Measurements from ENCODE around the gene MED29.

DNA sequence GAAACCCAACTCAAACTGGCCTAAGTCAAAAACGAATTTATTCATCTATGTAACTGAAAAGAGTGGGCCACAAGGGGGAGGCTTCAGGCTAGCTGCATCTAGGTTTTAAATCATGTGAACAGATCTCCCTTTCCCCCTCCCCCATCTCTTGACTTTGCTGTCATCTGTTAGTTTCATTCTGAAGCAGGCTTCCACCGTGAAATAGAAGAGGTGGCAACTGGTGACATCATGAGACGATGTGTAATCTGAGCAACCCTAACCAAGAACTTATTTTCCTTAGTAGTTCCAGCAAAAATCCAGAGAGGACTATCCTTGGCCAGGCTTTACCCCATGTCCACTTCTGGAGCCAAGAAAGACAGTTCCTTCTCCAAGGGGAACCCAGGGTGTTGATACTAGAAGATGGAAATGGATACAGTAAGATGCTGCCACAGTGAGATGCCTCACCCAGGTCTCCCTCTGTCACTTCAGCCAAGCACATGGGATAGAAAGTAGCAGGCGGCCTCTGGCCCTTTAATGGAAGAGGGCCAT, 39.6 kb upstream of the MED29 start:
- TF ChIP-seq, protein P1, sequence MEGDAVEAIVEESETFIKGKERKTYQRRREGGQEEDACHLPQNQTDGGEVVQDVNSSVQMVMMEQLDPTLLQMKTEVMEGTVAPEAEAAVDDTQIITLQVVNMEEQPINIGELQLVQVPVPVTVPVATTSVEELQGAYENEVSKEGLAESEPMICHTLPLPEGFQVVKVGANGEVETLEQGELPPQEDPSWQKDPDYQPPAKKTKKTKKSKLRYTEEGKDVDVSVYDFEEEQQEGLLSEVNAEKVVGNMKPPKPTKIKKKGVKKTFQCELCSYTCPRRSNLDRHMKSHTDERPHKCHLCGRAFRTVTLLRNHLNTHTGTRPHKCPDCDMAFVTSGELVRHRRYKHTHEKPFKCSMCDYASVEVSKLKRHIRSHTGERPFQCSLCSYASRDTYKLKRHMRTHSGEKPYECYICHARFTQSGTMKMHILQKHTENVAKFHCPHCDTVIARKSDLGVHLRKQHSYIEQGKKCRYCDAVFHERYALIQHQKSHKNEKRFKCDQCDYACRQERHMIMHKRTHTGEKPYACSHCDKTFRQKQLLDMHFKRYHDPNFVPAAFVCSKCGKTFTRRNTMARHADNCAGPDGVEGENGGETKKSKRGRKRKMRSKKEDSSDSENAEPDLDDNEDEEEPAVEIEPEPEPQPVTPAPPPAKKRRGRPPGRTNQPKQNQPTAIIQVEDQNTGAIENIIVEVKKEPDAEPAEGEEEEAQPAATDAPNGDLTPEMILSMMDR (conservative IDR thresholded peaks at IDR 0.05; ENCODE audit: low read depth in 2 of 2), result no peak
- TF ChIP-seq JUNB (IDR thresholded peaks at IDR 0.05; ENCODE audit: unreplicated experiment), result no peak
- TF ChIP-seq EZH2phosphoT487 (IDR thresholded peaks at IDR 0.05; ENCODE audit: unreplicated experiment), result no peak
- no peak for TF ChIP-seq REST (IDR thresholded peaks at IDR 0.05; ENCODE audit: unreplicated experiment)
- TF ChIP-seq POLR2AphosphoS5 (IDR thresholded peaks at IDR 0.05; ENCODE audit: low read depth), result no peak
- TF ChIP-seq, protein P2, sequence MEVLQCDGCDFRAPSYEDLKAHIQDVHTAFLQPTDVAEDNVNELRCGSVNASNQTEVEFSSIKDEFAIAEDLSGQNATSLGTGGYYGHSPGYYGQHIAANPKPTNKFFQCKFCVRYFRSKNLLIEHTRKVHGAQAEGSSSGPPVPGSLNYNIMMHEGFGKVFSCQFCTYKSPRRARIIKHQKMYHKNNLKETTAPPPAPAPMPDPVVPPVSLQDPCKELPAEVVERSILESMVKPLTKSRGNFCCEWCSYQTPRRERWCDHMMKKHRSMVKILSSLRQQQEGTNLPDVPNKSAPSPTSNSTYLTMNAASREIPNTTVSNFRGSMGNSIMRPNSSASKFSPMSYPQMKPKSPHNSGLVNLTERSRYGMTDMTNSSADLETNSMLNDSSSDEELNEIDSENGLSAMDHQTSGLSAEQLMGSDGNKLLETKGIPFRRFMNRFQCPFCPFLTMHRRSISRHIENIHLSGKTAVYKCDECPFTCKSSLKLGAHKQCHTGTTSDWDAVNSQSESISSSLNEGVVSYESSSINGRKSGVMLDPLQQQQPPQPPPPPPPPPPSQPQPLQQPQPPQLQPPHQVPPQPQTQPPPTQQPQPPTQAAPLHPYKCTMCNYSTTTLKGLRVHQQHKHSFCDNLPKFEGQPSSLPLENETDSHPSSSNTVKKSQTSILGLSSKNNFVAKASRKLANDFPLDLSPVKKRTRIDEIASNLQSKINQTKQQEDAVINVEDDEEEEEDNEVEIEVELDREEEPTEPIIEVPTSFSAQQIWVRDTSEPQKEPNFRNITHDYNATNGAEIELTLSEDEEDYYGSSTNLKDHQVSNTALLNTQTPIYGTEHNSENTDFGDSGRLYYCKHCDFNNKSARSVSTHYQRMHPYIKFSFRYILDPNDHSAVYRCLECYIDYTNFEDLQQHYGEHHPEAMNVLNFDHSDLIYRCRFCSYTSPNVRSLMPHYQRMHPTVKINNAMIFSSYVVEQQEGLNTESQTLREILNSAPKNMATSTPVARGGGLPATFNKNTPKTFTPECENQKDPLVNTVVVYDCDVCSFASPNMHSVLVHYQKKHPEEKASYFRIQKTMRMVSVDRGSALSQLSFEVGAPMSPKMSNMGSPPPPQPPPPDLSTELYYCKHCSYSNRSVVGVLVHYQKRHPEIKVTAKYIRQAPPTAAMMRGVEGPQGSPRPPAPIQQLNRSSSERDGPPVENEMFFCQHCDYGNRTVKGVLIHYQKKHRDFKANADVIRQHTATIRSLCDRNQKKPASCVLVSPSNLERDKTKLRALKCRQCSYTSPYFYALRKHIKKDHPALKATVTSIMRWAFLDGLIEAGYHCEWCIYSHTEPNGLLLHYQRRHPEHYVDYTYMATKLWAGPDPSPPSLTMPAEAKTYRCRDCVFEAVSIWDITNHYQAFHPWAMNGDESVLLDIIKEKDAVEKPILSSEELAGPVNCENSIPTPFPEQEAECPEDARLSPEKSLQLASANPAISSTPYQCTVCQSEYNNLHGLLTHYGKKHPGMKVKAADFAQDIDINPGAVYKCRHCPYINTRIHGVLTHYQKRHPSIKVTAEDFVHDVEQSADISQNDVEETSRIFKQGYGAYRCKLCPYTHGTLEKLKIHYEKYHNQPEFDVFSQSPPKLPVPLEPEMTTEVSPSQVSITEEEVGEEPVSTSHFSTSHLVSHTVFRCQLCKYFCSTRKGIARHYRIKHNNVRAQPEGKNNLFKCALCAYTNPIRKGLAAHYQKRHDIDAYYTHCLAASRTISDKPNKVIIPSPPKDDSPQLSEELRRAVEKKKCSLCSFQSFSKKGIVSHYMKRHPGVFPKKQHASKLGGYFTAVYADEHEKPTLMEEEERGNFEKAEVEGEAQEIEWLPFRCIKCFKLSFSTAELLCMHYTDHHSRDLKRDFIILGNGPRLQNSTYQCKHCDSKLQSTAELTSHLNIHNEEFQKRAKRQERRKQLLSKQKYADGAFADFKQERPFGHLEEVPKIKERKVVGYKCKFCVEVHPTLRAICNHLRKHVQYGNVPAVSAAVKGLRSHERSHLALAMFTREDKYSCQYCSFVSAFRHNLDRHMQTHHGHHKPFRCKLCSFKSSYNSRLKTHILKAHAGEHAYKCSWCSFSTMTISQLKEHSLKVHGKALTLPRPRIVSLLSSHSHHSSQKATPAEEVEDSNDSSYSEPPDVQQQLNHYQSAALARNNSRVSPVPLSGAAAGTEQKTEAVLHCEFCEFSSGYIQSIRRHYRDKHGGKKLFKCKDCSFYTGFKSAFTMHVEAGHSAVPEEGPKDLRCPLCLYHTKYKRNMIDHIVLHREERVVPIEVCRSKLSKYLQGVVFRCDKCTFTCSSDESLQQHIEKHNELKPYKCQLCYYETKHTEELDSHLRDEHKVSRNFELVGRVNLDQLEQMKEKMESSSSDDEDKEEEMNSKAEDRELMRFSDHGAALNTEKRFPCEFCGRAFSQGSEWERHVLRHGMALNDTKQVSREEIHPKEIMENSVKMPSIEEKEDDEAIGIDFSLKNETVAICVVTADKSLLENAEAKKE (CRISPR knock-in tag; IDR thresholded peaks at IDR 0.05), result no peak
- TF ChIP-seq EZH2 (IDR thresholded peaks at IDR 0.05; ENCODE audit: low read depth, unreplicated experiment), result no peak
- no peak for TF ChIP-seq ZNF331 (CRISPR knock-in tag; IDR thresholded peaks at IDR 0.05; ENCODE audit: low read depth)
- TF ChIP-seq CREB1 (CRISPR knock-in tag; IDR thresholded peaks at IDR 0.05; ENCODE audit: low read depth), result no peak
- TF ChIP-seq STAT1 (IDR thresholded peaks at IDR 0.05; ENCODE audit: unreplicated experiment), result no peak
